Hepatocyte (in vitro differentiated cells): ENCODE results near the gene PXDN.

ENCODE experiments used
- EZH2 ChIP-seq: fragments of 200-600 bp; sonication (generic); IDR thresholded peaks from 2 replicates; pipeline ENCODE4 v1.6.1; 2016; ENCODE audit warnings: antibody characterized with exemption, mild to moderate bottlenecking, borderline replicate concordance
- TF ChIP-seq, protein P1 (sequence below): fragments of 200-600 bp; sonication (generic); IDR thresholded peaks from 2 replicates; pipeline ENCODE4 v1.5.1; 2016; ENCODE audit warnings: antibody characterized with exemption, mild to moderate bottlenecking; ENCODE audit not compliant: poor library complexity

DNA sequence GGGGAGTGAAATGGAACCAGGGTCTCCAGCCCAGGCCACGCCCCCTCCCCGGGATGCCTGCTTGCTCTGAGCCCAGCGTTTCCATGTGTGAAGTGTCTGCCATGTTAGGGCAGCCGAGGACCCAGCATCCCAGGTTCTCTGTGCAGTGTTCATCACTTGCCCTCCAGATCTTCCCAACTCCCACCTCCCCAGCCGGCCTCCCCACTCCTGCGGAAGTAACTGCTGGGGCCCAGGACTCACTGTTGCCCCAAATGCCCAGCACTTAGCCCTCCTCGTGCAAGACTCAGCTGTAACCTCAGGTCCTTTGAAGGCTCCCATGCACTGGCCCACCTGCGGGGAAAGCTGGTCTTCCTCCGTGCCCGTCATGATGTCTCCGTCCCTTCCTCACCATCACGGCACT lies 9.7 kb upstream of the PXDN start:
- TF ChIP-seq, protein P1, sequence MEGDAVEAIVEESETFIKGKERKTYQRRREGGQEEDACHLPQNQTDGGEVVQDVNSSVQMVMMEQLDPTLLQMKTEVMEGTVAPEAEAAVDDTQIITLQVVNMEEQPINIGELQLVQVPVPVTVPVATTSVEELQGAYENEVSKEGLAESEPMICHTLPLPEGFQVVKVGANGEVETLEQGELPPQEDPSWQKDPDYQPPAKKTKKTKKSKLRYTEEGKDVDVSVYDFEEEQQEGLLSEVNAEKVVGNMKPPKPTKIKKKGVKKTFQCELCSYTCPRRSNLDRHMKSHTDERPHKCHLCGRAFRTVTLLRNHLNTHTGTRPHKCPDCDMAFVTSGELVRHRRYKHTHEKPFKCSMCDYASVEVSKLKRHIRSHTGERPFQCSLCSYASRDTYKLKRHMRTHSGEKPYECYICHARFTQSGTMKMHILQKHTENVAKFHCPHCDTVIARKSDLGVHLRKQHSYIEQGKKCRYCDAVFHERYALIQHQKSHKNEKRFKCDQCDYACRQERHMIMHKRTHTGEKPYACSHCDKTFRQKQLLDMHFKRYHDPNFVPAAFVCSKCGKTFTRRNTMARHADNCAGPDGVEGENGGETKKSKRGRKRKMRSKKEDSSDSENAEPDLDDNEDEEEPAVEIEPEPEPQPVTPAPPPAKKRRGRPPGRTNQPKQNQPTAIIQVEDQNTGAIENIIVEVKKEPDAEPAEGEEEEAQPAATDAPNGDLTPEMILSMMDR, result no peak
- no peak for TF ChIP-seq EZH2
